CD4-positive, alpha-beta T cell treated with Interleukin-4 for 4 hours (primary cell): ENCODE measurements around the gene ZDHHC7.
"Not testable (repeated sequence)": the region's sequence is repeated elsewhere in the genome, so short reads cannot be mapped to it uniquely, and the experiment has no call there.

Source experiments
- DNase-seq: peaks from one replicate; pipeline ENCODE4 v3.0.0-alpha.2; 2020

The ZDHHC7 gene

GRCh38 chr16:85042167-85042526 lies 30.8 kb upstream of the ZDHHC7 start:
- no peak for DNase-seq

- no peak for DNase-seq
These were observed 30.2 kb upstream of the ZDHHC7 start for GRCh38 chr16:85041219-85042166.

GRCh38 chr16:85040685-85041084 lies 29.4 kb upstream of the ZDHHC7 start:
- DNase-seq: no peak

- DNase-seq: no peak
These were observed 26.4 kb upstream of the ZDHHC7 start for GRCh38 chr16:85037721-85038120.

GRCh38 chr16:85037050-85037410 lies 25.7 kb upstream of the ZDHHC7 start:
- no peak for DNase-seq

- DNase-seq: no peak
These were observed 25.1 kb upstream of the ZDHHC7 start for GRCh38 chr16:85036236-85037049.

- no peak for DNase-seq
These were observed 23.5 kb upstream of the ZDHHC7 start for GRCh38 chr16:85034591-85035433.

GRCh38 chr16:85033171-85033570 lies 21.8 kb upstream of the ZDHHC7 start:
- no peak for DNase-seq

GRCh38 chr16:85032187-85032586 lies 20.9 kb upstream of the ZDHHC7 start:
- DNase-seq: not testable (repeated sequence)

- DNase-seq: no peak
These were observed 20.1 kb upstream of the ZDHHC7 start for GRCh38 chr16:85031451-85031850.

- no peak for DNase-seq
These were observed 18.7 kb upstream of the ZDHHC7 start for GRCh38 chr16:85029981-85030401.

GRCh38 chr16:85029408-85029784 lies 18.1 kb upstream of the ZDHHC7 start:
- peak; percentile 86 for DNase-seq

GRCh38 chr16:85028685-85029407 lies 17.5 kb upstream of the ZDHHC7 start:
- peak; percentile 85 for DNase-seq

- DNase-seq: no peak
These were observed 16.8 kb upstream of the ZDHHC7 start for GRCh38 chr16:85027958-85028684.

- DNase-seq: peak; percentile 93
These were observed 16.1 kb upstream of the ZDHHC7 start, which contains the start of gene KIAA0513 for GRCh38 chr16:85027349-85027957. Gene KIAA0513, plus strand, starts transcription at chr16:85027795. Its CDS starts 39,277 bp downstream, at chr16:85067072.

GRCh38 chr16:85026703-85027102 lies 15.4 kb upstream of the ZDHHC7 start:
- DNase-seq: no peak

GRCh38 chr16:85025781-85026653 lies 14.7 kb upstream of the ZDHHC7 start:
- no peak for DNase-seq

GRCh38 chr16:85019659-85020245 lies 8.4 kb upstream of the ZDHHC7 start:
- DNase-seq: no peak

- no peak for DNase-seq
These were observed 7.3 kb upstream of the ZDHHC7 start for GRCh38 chr16:85018529-85019236.
